GM21390 (cell line): Measurements from ENCODE around the gene DENND5A.
"Not testable (repeated sequence)": the region's sequence is repeated elsewhere in the genome, so short reads cannot be mapped to it uniquely, and the experiment has no call there.

Source experiments
- ATAC-seq: cut with Tn5 transposase; IDR thresholded peaks from one replicate; pipeline ENCODE4 v1.9.1; 2021; ENCODE audit not compliant: unreplicated experiment

Gene DENND5A

GRCh38 chr11:9179141-9179540, 86.0 kb downstream of the DENND5A start:
- ATAC-seq: no peak

GRCh38 chr11:9178716-9179115, 86.4 kb downstream of the DENND5A start:
- ATAC-seq: no peak

DNA sequence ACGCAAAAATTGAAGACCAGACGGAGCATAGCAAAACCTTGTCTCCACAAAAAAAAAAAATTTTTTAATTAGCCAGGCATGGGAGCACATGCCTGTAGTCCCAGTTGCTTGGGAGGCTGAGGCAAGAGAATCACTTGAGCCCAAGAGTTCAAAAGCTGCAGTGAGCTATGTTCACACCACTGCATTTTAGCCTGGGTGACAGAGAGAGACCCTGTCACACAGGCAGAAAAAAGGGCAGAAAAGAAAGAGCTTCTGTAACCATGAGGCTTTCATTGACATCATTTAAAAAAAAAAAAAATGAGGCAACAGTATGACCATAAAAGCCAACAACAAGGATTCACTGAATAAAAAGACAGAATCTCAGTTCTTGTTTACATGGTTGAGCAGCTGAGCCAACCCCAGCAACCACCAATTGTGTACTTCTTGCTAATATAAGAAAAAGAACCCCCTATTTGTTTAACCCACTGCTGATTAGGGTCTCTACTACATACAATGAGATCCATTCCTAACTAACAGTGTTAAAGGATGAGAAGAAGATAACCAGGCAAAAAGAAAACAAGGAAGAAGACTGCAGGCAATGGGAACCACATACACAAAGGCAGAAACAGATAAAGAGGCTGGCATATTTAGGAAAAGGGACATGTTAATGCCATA, 87.6 kb downstream of the DENND5A start:
- ATAC-seq: no peak

DNA sequence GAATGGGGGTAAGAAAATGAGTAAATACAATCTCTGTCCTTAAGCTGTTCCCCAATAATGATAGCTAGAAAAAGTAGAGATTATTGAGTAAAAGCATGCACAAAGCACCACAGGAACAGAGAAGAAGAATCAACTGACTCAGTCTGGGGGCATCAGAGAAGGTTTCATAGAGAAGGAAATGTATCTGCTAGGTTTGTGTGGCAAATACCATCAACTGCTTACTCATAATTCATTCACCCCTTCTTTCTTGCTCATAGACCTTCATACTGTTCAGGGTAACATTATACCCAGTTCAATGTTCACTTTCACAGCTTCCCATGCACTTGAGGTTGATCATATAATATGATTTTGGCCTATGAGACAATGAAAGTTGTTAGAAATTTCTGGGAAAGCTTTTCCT, 88.6 kb downstream of the DENND5A start:
- ATAC-seq: no peak

GRCh38 chr11:9176136-9176535, 89.0 kb downstream of the DENND5A start:
- ATAC-seq: no peak

GRCh38 chr11:9172389-9172788, 92.8 kb downstream of the DENND5A start:
- ATAC-seq: no peak

DNA sequence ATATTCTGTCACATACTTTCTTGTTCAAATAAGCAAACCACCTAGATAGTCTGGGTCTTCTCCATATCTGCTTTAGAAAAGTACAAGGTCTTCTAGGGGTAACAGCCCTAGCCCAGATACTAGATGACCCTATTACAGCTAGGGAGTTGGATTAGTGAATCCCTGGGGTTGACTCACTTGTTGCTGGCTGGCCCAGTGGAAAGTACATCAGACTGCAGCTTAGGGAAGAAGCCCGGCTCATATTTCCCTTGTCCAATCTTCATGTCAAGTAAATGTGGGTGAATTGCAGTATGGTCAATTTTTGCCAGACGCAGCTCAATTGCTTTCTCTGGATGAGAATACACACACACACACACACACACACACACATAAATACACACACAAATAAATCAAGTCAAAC, 94.7 kb downstream of the DENND5A start:
- ATAC-seq: no peak

GRCh38 chr11:9169595-9170295, 95.4 kb downstream of the DENND5A start:
- ATAC-seq: no peak

- ATAC-seq: not testable (repeated sequence)
Measured at GRCh38 chr11:9161991-9162390, 103.2 kb downstream of the DENND5A start.

DNA sequence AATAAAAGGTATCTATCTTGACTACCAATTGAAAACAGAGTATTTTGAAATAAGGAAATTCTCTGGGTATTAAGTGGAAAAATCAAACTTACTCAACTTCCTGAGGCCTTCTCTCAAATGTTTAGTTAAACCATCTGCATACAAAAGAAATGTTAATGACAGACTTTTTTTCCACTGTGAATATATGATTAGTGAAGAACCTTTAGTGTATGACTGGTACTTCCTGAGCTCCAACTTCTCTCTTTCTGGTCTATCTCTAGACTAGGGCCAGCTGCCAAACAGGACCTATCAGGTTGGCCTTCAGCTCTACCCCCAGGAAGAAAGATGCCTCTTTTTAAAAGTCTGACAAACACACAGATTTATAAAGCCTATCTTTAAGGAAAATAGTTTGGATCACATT, 105.0 kb downstream of the DENND5A start:
- no peak for ATAC-seq

DNA sequence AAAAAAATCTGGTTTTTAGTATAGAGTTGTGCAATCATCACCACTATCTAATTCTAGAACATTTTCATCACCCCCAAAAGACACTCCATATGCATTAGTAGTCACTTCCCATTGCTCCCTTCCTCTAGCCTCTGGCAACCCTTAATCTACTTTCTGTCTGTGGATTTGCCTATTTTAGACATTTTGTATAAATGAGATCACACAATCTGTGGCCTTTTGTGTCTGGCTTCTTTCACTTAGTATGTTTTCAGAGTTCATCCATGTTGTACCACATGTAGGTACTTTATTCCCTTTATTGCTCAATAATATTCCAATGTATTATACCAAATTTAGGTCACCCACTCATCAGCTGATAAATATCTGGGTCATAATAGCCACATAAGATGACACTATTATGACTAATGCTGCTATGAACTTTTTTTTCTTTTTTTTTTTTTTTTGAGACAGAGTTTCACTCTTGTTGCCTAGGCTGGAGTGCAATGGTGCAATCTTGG, 106.2 kb downstream of the DENND5A start:
- ATAC-seq: no peak

DNA sequence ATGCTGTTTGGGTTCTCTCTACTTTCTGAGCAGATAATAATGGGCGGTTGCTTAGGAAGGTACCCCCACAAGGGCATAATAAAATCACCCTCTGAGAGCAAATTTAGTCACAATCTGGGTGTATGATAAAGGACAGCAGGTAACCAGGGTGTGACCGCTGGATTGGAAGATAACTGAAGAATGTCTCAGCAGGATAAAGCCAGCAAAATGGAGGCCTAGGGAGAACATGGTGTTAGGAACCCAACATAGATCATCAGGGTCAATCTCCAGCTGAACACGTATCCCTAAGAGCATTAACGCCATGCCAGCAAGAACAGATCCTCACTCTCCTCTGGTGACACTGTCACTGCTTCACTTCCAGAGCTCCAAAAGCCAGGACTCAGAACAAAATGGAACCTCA, 109.2 kb downstream of the DENND5A start:
- no peak for ATAC-seq

DNA sequence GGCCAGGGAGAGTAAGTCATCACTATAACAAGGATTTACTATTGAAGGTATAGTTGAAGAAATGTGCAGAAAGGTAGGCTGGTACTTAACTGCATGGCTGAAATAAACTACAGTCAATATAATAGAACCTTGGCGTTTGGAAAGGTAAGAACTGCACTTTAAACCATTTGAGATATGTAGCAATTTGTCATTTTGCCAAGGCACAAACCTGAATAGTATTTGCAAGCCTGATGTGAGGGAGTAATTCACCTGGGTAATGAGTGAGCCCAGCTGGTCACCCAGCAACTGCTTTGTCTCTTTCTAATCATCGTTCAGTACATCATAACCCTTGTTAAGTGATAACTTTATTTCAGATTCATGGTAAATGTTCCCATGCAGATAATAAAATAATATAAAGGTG, 111.5 kb downstream of the DENND5A start:
- no peak for ATAC-seq

DNA sequence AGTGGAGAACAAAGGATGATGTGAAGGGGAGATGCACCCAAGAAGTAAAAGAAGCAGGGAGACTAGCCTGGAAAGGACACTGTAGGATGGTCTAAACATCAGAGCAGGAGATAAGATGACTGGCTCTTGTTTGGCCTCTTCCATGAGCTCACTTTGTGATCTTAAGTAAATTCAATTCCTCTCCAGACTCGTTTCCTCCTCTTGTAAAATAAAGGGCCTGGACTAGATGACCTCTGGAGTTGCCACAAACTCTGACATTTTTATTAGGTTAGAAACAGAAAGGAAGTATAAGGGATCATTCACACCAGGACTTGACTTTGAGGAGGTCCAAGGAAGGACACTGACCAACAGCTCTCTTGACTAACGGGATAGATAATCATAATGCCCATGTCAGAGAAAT, 113.5 kb downstream of the DENND5A start:
- no peak for ATAC-seq

GRCh38 chr11:9150926-9151325, 114.2 kb downstream of the DENND5A start:
- no peak for ATAC-seq

- ATAC-seq: no peak
Measured at GRCh38 chr11:9150501-9150900, 114.6 kb downstream of the DENND5A start.

- no peak for ATAC-seq
Measured at GRCh38 chr11:9148727-9149126, 116.4 kb downstream of the DENND5A start.

- ATAC-seq: no peak
Measured at GRCh38 chr11:9148035-9148434, 117.1 kb downstream of the DENND5A start.

GRCh38 chr11:9146477-9146876, 118.7 kb downstream of the DENND5A start:
- ATAC-seq: no peak

GRCh38 chr11:9145283-9145682, 119.9 kb downstream of the DENND5A start:
- ATAC-seq: no peak

- no peak for ATAC-seq
Measured at GRCh38 chr11:9144828-9145227, 120.3 kb downstream of the DENND5A start.

DNA sequence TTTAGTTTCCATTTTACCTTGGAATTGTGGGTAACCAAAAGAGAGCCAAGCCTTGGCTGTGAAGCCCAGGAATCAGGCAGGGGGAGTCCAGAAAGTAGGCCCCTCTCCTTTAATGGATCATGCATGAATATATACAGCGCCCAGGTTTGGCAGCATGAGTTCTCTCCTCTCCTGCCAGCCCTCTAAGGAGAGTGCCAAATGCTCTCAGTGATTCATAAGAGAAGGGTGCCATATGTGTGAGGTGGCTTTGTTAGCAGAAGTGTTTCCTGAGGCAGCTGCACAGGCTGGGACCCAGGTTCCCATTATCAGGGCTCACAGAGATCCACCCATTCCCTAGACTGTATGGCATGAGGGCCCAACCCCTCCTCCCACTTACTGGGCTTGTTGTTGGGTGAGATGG, 121.4 kb downstream of the DENND5A start:
- ATAC-seq: no peak

GRCh38 chr11:9142732-9143131, 122.4 kb downstream of the DENND5A start:
- no peak for ATAC-seq
